Endothelial cell of hepatic sinusoid (primary cell): ENCODE data around the gene NUDT3.

ENCODE experiments used
- in situ Hi-C: cut with HindIII; loops from 2 replicates; pipeline ENCODE4 v1.10.0; 2017; ENCODE audit warnings: low sequenced_read_pairs

Gene NUDT3

GRCh38 chr6:34300332-34300751 is 92.1 kb downstream of the NUDT3 start:
- in situ Hi-C loops: no loop called here

- in situ Hi-C loops: no loop called here
Measured at GRCh38 chr6:34298941-34299340, 93.5 kb downstream of the NUDT3 start.

- in situ Hi-C loops: no loop called here
Measured at GRCh38 chr6:34295721-34296120, 96.7 kb downstream of the NUDT3 start.

- in situ Hi-C loops: no loop called here
Measured at GRCh38 chr6:34292954-34293353, 99.5 kb downstream of the NUDT3 start.

- in situ Hi-C loops: no loop called here
Measured at GRCh38 chr6:34289137-34289536, 103.3 kb downstream of the NUDT3 start.

- in situ Hi-C loops: no loop called here
Measured at GRCh38 chr6:34288581-34288980, 103.9 kb downstream of the NUDT3 start.

GRCh38 chr6:34285448-34286164 is 106.9 kb downstream of the NUDT3 start:
- in situ Hi-C loops: no loop called here

GRCh38 chr6:34284563-34285447 is 107.7 kb downstream of the NUDT3 start:
- in situ Hi-C loops: no loop called here

- in situ Hi-C loops: no loop called here
Measured at GRCh38 chr6:34281702-34282334, 110.7 kb downstream of the NUDT3 start.

- in situ Hi-C loops: no loop called here
Measured at GRCh38 chr6:34280216-34280615, 112.3 kb downstream of the NUDT3 start.

- in situ Hi-C loops: no loop called here
Measured at GRCh38 chr6:34278833-34279232, 113.6 kb downstream of the NUDT3 start.

GRCh38 chr6:34277763-34278112 is 114.7 kb downstream of the NUDT3 start:
- in situ Hi-C loops: no loop called here

- in situ Hi-C loops: no loop called here
Measured at GRCh38 chr6:34276881-34277762, 115.3 kb downstream of the NUDT3 start.

GRCh38 chr6:34276191-34276590 is 116.3 kb downstream of the NUDT3 start:
- in situ Hi-C loops: no loop called here

GRCh38 chr6:34275128-34275804 is 117.2 kb downstream of the NUDT3 start:
- in situ Hi-C loops: no loop called here

- in situ Hi-C loops: no loop called here
Measured at GRCh38 chr6:34274129-34274528, 118.3 kb downstream of the NUDT3 start.

GRCh38 chr6:34273242-34273805 is 119.1 kb downstream of the NUDT3 start:
- in situ Hi-C loops: no loop called here

GRCh38 chr6:34272013-34272926 is 120.2 kb downstream of the NUDT3 start:
- in situ Hi-C loops: no loop called here
